ENCODE results near the gene TM7SF2. TPM values are rescaled to one million over a fixed set of nuclear protein-coding genes. Genes with fewer than 3 reads are reported as not detected.
A peak's percentile ranks its signal among the peaks of the same experiment; 100 is the strongest.

TM7SF2 gene
- total and polyA plus RNA-seq, 2 of the 8 experiments (the other 6 are each of a cell fraction or from before 2014, with no cell fraction given), result 40.1 to 96.0 TPM

DNA sequence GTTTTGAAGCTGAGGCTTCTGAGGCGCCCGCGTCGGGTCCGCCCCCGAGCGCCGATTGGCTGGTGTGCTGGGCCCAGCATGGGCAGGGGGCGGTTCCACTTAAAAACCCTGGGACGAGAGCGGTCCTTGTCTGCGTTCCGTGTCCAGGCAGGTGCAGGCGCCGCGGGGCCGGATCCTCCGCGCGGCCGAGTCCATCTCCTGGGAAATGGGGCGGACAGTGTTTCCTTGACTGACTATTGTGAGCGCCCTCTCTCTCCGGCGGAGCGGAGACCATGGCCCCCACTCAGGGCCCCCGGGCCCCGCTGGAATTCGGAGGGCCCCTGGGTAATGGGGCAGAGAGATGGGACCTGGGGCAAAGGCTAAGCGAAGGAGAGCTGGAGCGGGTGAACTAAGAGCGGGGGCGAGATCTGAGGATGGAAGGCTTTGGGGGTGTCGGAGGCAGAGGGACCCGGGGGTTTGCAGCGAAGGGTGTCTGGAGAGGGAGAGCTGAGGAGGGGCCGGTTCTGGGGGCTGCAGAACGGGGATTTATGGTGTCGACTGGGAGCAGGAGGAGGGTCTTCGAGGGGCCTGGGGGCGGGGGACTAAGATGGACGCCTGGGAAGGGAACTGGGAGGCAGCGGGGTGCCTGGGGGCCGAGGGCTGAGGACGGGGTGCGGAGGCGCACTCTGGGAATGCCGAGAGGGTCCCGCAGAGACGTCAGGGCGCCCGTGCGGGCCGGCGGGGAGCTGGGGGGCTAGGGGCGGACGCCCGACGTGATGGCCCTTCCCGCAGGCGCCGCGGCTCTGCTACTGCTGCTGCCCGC lies at the start of gene TM7SF2 (continued):
- TF ChIP-seq EZH2 (IDR thresholded peaks at IDR 0.05; ENCODE audit: low read depth, low read length, severe bottlenecking) (no peak), CBX8 (IDR thresholded peaks at IDR 0.05; ENCODE audit: borderline replicate concordance, low read depth, low read length) (no peak), KDM5A (IDR thresholded peaks at IDR 0.05; ENCODE audit: low read length) (no peak), FOSL1 (IDR thresholded peaks at IDR 0.05; ENCODE audit: insufficient read depth, low read depth, low read length) (no peak), MAFK (IDR thresholded peaks at IDR 0.05; ENCODE audit: low read depth, low read length) (no peak), RXRA (IDR thresholded peaks at IDR 0.05; ENCODE audit: insufficient read depth, low read depth, low read length) (no peak), CEBPB (IDR thresholded peaks at IDR 0.05; ENCODE audit: low read depth, low read length) (no peak), TAF1 (IDR thresholded peaks at IDR 0.05; ENCODE audit: low read depth, low read length) (peak; percentile 83), PHF8 (conservative IDR thresholded peaks at IDR 0.05; ENCODE audit: low read depth, low read length) (peak; percentile 71), GTF2F1 (IDR thresholded peaks at IDR 0.05; ENCODE audit: borderline replicate concordance, low read depth, low read length) (peak; percentile 53; the same call in 1 of the 2 replicates), ASH2L (IDR thresholded peaks at IDR 0.05; ENCODE audit: low read length) (no peak), SRF (IDR thresholded peaks at IDR 0.05; ENCODE audit: low read depth, low read length) (no peak), BACH1 (IDR thresholded peaks at IDR 0.05; ENCODE audit: low read length) (no peak), EP300 (IDR thresholded peaks at IDR 0.05; ENCODE audit: borderline replicate concordance in 1 of 2, low read depth in 2 of 2, low read length in 2 of 2) (no peak), TBP (IDR thresholded peaks at IDR 0.05; ENCODE audit: low read depth, low read length) (peak; percentile 95), SIX5 (IDR thresholded peaks at IDR 0.05; ENCODE audit: low read depth, low read length) (no peak), KDM4A (IDR thresholded peaks at IDR 0.05; ENCODE audit: low read depth, low read length, severe bottlenecking) (no peak)
- TF ChIP-seq, protein P1, sequence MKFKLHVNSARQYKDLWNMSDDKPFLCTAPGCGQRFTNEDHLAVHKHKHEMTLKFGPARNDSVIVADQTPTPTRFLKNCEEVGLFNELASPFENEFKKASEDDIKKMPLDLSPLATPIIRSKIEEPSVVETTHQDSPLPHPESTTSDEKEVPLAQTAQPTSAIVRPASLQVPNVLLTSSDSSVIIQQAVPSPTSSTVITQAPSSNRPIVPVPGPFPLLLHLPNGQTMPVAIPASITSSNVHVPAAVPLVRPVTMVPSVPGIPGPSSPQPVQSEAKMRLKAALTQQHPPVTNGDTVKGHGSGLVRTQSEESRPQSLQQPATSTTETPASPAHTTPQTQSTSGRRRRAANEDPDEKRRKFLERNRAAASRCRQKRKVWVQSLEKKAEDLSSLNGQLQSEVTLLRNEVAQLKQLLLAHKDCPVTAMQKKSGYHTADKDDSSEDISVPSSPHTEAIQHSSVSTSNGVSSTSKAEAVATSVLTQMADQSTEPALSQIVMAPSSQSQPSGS (IDR thresholded peaks at IDR 0.05; ENCODE audit: low read length), result no peak
- TF ChIP-seq, protein P2, sequence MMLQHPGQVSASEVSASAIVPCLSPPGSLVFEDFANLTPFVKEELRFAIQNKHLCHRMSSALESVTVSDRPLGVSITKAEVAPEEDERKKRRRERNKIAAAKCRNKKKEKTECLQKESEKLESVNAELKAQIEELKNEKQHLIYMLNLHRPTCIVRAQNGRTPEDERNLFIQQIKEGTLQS (IDR thresholded peaks at IDR 0.05; ENCODE audit: insufficient read depth, low read depth, low read length), result no peak
- TF ChIP-seq, protein P3, sequence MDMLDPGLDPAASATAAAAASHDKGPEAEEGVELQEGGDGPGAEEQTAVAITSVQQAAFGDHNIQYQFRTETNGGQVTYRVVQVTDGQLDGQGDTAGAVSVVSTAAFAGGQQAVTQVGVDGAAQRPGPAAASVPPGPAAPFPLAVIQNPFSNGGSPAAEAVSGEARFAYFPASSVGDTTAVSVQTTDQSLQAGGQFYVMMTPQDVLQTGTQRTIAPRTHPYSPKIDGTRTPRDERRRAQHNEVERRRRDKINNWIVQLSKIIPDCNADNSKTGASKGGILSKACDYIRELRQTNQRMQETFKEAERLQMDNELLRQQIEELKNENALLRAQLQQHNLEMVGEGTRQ (IDR thresholded peaks at IDR 0.05; ENCODE audit: low read length), result no peak
- TF ChIP-seq, protein P4, sequence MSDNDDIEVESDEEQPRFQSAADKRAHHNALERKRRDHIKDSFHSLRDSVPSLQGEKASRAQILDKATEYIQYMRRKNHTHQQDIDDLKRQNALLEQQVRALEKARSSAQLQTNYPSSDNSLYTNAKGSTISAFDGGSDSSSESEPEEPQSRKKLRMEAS (IDR thresholded peaks at IDR 0.05), result no peak
